Ishikawa (cell line): ENCODE measurements around the gene NACAD.

Experiments used
- CEBPB ChIP-seq: IDR thresholded peaks from 2 replicates; pipeline ENCODE4 v1.6.1; 2012
- CREB1 ChIP-seq: IDR thresholded peaks from 2 replicates; pipeline ENCODE4 v1.6.1; 2012; ENCODE audit warnings: low read depth
- EGR1 ChIP-seq: IDR thresholded peaks from 2 replicates; pipeline ENCODE4 v1.6.1; 2012
- EP300 ChIP-seq: IDR thresholded peaks from 2 replicates; pipeline ENCODE4 v1.6.1; 2012; ENCODE audit warnings: borderline replicate concordance
- FOXM1 ChIP-seq: IDR thresholded peaks from 2 replicates; pipeline ENCODE4 v1.6.1; 2012; ENCODE audit warnings: low read depth, borderline replicate concordance
- MAX ChIP-seq: IDR thresholded peaks from 2 replicates; pipeline ENCODE4 v1.6.1; 2012
- NFIC ChIP-seq: IDR thresholded peaks from 2 replicates; pipeline ENCODE4 v1.6.1; 2012
- RAD21 ChIP-seq: IDR thresholded peaks from 2 replicates; pipeline ENCODE4 v1.6.1; 2012; ENCODE audit warnings: low read depth
- TAF1 ChIP-seq: IDR thresholded peaks from 2 replicates; pipeline ENCODE4 v1.6.1; 2012; ENCODE audit warnings: low read depth, mild to moderate bottlenecking
- TCF12 ChIP-seq: IDR thresholded peaks from 2 replicates; pipeline ENCODE4 v1.6.1; 2012; ENCODE audit warnings: low read depth
- TEAD4 ChIP-seq: IDR thresholded peaks from 2 replicates; pipeline ENCODE4 v1.6.1; 2012
- USF1 ChIP-seq: IDR thresholded peaks from 2 replicates; pipeline ENCODE4 v1.6.1; 2012
- YY1 ChIP-seq: IDR thresholded peaks from 2 replicates; pipeline ENCODE4 v1.6.1; 2012; ENCODE audit warnings: low read depth
- ZBTB7A ChIP-seq: IDR thresholded peaks from 2 replicates; pipeline ENCODE4 v1.6.1; 2012; ENCODE audit warnings: low read depth
- TF ChIP-seq, protein P1 (sequence below): IDR thresholded peaks from 2 replicates; pipeline ENCODE4 v1.6.1; 2012; ENCODE audit warnings: low read depth, mild to moderate bottlenecking

The NACAD gene

DNA sequence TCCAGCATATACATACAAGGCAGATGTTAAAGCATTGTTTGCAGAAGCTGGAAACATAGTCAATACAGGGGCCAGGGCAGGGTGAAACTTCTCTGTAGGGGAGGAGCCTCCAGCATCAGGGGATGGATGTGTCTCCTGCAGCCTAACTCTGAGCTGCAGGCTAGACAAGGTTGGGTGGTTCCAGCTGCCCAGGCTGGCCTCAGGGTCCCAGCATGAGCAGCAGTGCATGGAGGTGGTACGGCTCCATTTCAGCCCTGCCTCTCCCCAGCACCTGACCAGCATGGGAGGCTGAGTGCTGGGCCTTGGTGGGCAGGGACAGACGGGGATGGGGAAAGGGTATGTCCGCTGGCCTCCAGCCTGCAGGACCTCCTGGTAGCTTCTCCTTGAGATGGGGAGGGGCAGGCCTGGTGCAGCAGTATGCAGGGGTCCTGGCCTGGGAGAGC lies 30.1 kb upstream of the NACAD start:
- TF ChIP-seq FOXM1: no peak
- TF ChIP-seq YY1: no peak
- no peak for TF ChIP-seq TEAD4
- no peak for TF ChIP-seq TCF12
- no peak for TF ChIP-seq ZBTB7A
- TF ChIP-seq, protein P1, sequence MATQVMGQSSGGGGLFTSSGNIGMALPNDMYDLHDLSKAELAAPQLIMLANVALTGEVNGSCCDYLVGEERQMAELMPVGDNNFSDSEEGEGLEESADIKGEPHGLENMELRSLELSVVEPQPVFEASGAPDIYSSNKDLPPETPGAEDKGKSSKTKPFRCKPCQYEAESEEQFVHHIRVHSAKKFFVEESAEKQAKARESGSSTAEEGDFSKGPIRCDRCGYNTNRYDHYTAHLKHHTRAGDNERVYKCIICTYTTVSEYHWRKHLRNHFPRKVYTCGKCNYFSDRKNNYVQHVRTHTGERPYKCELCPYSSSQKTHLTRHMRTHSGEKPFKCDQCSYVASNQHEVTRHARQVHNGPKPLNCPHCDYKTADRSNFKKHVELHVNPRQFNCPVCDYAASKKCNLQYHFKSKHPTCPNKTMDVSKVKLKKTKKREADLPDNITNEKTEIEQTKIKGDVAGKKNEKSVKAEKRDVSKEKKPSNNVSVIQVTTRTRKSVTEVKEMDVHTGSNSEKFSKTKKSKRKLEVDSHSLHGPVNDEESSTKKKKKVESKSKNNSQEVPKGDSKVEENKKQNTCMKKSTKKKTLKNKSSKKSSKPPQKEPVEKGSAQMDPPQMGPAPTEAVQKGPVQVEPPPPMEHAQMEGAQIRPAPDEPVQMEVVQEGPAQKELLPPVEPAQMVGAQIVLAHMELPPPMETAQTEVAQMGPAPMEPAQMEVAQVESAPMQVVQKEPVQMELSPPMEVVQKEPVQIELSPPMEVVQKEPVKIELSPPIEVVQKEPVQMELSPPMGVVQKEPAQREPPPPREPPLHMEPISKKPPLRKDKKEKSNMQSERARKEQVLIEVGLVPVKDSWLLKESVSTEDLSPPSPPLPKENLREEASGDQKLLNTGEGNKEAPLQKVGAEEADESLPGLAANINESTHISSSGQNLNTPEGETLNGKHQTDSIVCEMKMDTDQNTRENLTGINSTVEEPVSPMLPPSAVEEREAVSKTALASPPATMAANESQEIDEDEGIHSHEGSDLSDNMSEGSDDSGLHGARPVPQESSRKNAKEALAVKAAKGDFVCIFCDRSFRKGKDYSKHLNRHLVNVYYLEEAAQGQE: no peak
- no peak for TF ChIP-seq NFIC
- no peak for TF ChIP-seq TAF1
- TF ChIP-seq USF1: no peak
- no peak for TF ChIP-seq EP300

- TF ChIP-seq TCF12 (no peak), CREB1 (no peak), EP300 (no peak)
These were observed 29.5 kb upstream of the NACAD start for GRCh38 chr7:45118292-45118691.

- TF ChIP-seq CREB1 (no peak), EP300 (no peak), FOXM1 (no peak), USF1 (no peak), EGR1 (no peak), ZBTB7A (no peak), TCF12 (no peak), NFIC (no peak), RAD21 (no peak), TEAD4 (no peak), YY1 (no peak), TAF1 (no peak), CEBPB (no peak), MAX (no peak)
- TF ChIP-seq, protein P1: no peak
These were observed 28.8 kb upstream of the NACAD start for GRCh38 chr7:45117582-45117981.

DNA sequence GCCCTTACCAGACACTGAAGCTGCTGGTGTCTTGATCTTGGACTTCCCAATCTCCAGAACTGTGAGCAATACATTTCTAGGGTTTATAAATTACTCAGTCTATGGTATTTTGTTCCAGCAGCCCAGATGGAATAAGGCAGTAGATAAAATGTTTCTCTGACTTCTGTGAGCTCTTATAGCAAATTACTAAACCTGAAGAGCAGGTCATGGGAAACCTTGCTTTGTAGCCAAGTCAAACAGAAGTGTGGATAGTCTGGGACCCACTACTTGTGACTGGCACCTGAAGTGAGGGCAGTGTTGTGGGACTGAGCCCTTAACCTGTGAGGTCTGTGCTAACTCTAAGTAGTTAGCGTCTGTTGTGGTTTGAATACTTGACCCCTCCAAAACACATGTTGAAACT lies 27.3 kb upstream of the NACAD start:
- TF ChIP-seq YY1: no peak
- TF ChIP-seq FOXM1: no peak
- TF ChIP-seq, protein P1: no peak
- TF ChIP-seq USF1: no peak
- TF ChIP-seq CREB1: no peak
- no peak for TF ChIP-seq ZBTB7A
- TF ChIP-seq TCF12: no peak

DNA sequence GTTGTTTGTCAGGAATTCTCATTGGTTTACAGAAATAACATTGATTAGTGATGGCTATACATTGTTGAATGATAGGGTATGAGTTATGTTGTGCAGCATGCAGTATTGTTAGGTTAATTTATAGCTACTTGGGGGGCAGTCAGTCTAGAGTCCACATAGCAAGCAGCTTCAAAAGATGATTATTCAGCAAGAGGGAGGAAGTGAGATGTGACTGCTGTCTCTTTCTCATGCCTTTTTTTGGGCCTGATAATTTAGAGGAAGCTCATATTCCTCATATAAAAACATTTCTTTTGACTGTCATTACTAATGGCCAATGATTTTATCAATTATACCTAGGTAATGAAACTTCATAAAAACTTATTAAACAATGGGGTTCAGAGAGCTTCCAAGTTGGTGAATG lies 26.2 kb upstream of the NACAD start:
- TF ChIP-seq EP300 (no peak), TAF1 (no peak), YY1 (no peak), MAX (no peak), TEAD4 (no peak), EGR1 (no peak)
- TF ChIP-seq, protein P1: no peak
